Hair follicular keratinocyte (primary cell): ENCODE data around the gene CBLB. TPM values are rescaled to one million over a fixed set of nuclear protein-coding genes. Genes with fewer than 3 reads are reported as not detected.

Experiments used
- total RNA-seq: library from RNA; depleted of rRNA; stranded (reverse); fragments of >200 nt; gene quantifications from 2 replicates; pipeline ENCODE4 v1.2.3, GENCODE V29; 2015

CBLB gene
- 5.0 and 6.8 TPM in 2 replicates for total RNA-seq

GRCh38 chr3:105868742-105869530 lies at the start of gene CBLB:
CBLB (minus strand) TSS chr3:105869012; CDS start chr3:105867577, 1,435 bp downstream.

